Epithelial cell of proximal tubule (primary cell): ENCODE results near the gene NAB2. TPM values are rescaled to one million over a fixed set of nuclear protein-coding genes. Genes with fewer than 3 reads are reported as not detected.

Experiments used
- DNase-seq: peaks from one replicate; pipeline ENCODE4 v3.0.0-alpha.2; 2011; ENCODE audit warnings: low read depth
- H3K4me3 ChIP-seq: 2 replicates; pipeline ENCODE4 v1.5.1; 2011; ENCODE audit warnings: low read depth, mild to moderate bottlenecking, low read length
- CTCF ChIP-seq: conservative IDR thresholded peaks from 2 replicates; pipeline ENCODE4 v1.5.1; 2012; ENCODE audit warnings: low read depth, mild to moderate bottlenecking, low read length
- total RNA-seq: library from RNA; depleted of rRNA; stranded (reverse); fragments of >200 nt; gene quantifications from 2 replicates; pipeline ENCODE4 v1.2.3, GENCODE V29; 2015

The NAB2 gene
- total RNA-seq, 1 donor from 2014 or later: 24.4 TPM

GRCh38 chr12:57127101-57127725 lies 38.3 kb downstream of the NAB2 start:
- peak overlapping the region; percentile 87 for H3K4me3 ChIP-seq
- peak; percentile 37 for TF ChIP-seq CTCF
- no peak for DNase-seq

- TF ChIP-seq CTCF: no peak
- no peak for DNase-seq
- peak within 1 kb of the TSS; percentile 87 for H3K4me3 ChIP-seq
Observed at GRCh38 chr12:57127726-57128518, 39.0 kb downstream of the NAB2 start, which contains the start of gene LRP1. Gene LRP1 (plus strand): TSS chr12:57128483. CDS start chr12:57128965, 482 bp downstream.

- TF ChIP-seq CTCF: no peak
- H3K4me3 ChIP-seq: peak overlapping the region; percentile 87
- no peak for DNase-seq
Observed at GRCh38 chr12:57128519-57129247, 39.8 kb downstream of the NAB2 start.

DNA sequence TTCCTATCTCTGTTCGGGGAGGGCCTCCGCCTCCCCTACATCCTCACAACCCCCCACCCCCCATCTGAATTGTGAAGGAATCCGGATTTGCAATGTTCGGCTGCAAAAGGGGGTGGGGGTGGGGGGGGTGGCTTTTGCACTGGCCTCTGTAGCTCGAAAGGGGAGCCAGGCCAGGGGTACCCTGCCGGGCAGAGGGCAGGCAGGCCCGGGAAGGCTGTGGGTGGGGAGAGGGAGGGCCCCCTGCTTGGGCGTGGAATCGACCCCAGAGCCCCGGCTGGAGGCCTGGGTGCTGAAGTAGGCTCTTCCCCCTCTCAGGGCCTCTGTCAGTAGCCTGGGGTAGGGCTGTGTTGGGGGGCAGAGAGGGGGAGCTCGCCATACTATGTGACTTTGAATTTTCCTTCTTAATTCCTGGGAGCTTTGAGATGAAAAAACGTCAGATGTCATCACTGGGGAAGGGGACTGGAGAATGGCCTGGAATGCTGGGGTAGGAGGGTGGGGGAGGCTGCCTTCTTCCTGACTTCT lies 40.5 kb downstream of the NAB2 start:
- no peak for DNase-seq
- TF ChIP-seq CTCF: no peak
- H3K4me3 ChIP-seq: peak overlapping the region; percentile 87

DNA sequence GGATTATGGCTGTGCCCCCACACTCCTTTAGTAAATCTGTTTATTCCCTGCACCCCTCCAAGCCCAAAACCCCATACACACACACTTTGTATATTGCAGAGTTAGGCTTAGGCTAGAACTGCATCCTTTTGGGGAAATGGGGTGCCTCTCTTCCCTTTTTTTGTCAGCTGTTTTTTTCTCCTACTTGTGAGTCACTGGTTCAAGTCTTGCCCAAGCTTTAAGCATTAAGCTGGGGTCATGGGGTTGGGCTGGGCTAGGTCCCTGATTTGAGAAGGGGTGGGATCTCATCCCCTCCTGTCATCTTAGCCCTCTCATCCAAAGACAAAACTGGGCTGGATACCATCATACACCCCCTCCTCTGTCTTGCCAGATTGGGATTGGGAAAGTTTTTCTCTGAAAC lies 41.0 kb downstream of the NAB2 start:
- H3K4me3 ChIP-seq: peak overlapping the region; percentile 87
- no peak for DNase-seq
- TF ChIP-seq CTCF: no peak

DNA sequence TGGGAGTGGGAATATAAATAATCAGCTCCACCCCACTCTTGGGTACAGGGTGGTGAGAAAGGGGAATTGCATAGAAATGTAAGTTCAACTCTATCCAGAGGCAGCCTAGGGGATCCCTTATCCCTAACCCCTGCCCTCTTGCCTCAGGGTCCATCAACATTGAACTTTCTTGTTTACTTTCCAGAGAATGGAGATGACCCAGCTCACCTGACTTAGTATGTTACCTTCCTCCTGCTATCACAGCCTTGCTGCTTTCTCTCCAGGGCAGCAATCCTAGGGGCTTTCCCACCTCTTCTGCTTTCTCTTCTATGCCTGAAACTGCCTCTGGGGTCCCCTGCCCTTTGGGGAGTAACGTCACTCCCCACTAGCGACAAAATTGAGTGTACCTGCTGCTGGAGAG lies 42.0 kb downstream of the NAB2 start:
- no peak for TF ChIP-seq CTCF
- H3K4me3 ChIP-seq: no peak overlapping the region
- DNase-seq: no peak
